Measurements from ENCODE around the gene PREX1. TPM values are rescaled to one million over a fixed set of nuclear protein-coding genes. Genes with fewer than 3 reads are reported as not detected.

Gene PREX1
- polyA plus RNA-seq, 1 of the 3 experiments (the other 2 are of a cell fraction) = 5.3 TPM

DNA sequence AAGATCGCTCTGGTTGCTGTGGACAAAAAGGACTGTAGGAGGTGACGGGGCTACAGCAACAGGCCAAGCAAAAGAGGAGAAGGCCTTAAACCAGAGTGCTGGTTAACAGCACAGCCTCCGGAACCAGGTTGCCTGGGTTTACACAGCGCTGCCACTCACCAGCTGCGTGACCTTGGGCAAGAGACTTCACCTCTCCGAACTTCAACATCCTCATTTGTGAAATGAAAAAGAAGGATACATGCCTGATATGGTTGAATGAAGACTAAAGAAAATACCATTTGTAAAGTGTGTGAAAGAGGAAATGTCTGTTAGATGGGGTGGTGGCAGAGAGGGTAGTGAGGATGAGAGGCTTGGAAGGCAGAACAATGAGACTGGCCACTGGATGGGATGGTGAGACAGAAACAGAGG is 44.9 kb downstream of the PREX1 start:
- Histone ChIP-seq H3K79me2 (ENCODE audit: insufficient read depth) (no peaks in the 10 kb centered on the region), H3K4me2 (no peak overlapping the region), H3K4me1 (ENCODE audit: control insufficient read depth in 1 of 2, insufficient read depth in 2 of 2, low read depth in 1 of 2, low read length in 1 of 2) (peaks cover 0 to 21% of the 10 kb centered on the region in 2 experiments; a peak in 1 of 4 replicates), H3F3A (replicated peaks; ENCODE audit: insufficient read depth) (no peaks in the 10 kb centered on the region), H3K9me3 (no peaks in the 10 kb centered on the region), H2AFZ (ENCODE audit: low read depth) (no peak overlapping the region), H3K36me3 (replicated peaks in 1 of 2; ENCODE audit: control insufficient read depth in 1 of 2, insufficient read depth in 2 of 2, low read length in 1 of 2) (no peaks in the 10 kb centered on the region), H3K9me2 (no peaks in the 10 kb centered on the region), H3K9ac (no peak overlapping the region), H3K27me3 (ENCODE audit: insufficient read depth) (no peaks in the 10 kb centered on the region), H3K4me3 (ENCODE audit: low read depth in 2 of 2, low read length in 1 of 2) (no peak overlapping the region), H4K20me1 (ENCODE audit: insufficient read depth) (no peaks in the 10 kb centered on the region), H3K27ac (ENCODE audit: low read depth in 2 of 2, low read length in 1 of 2) (no peak overlapping the region)
- ChIA-PET CTCF (no interaction called here), POLR2A (no interaction called here)
- no peak for TF ChIP-seq RXRA (IDR thresholded peaks at IDR 0.05; ENCODE audit: borderline replicate concordance, low read depth)
- TF ChIP-seq FOXJ3 (CRISPR knock-in tag; IDR thresholded peaks at IDR 0.05) = no peak
- no peak for TF ChIP-seq EZH2phosphoT487 (IDR thresholded peaks at IDR 0.05; ENCODE audit: borderline replicate concordance, low read depth)
- TF ChIP-seq TCF12 (IDR thresholded peaks at IDR 0.05) = no peak
- TF ChIP-seq NRF1 (IDR thresholded peaks at IDR 0.05; ENCODE audit: low read depth, low read length) = no peak
- no peak for TF ChIP-seq FOSL2 (IDR thresholded peaks at IDR 0.05; ENCODE audit: borderline replicate concordance, low read depth)
- TF ChIP-seq MXI1 (IDR thresholded peaks at IDR 0.05; ENCODE audit: low read depth, low read length) = no peak
- TF ChIP-seq EP300 (IDR thresholded peaks at IDR 0.05; ENCODE audit: borderline replicate concordance in 1 of 2, low read depth in 1 of 2, low read length in 1 of 2) = no peak
- no peak for TF ChIP-seq RCOR1 (IDR thresholded peaks at IDR 0.05; ENCODE audit: low read length)
- TF ChIP-seq ELF1 (IDR thresholded peaks at IDR 0.05) = no peak
- WGBS (ENCODE audit: low lambda C conversion rate) = 86% methylated on average over 6 of the region's 6 CpGs
- DNase-seq = no peak

DNA sequence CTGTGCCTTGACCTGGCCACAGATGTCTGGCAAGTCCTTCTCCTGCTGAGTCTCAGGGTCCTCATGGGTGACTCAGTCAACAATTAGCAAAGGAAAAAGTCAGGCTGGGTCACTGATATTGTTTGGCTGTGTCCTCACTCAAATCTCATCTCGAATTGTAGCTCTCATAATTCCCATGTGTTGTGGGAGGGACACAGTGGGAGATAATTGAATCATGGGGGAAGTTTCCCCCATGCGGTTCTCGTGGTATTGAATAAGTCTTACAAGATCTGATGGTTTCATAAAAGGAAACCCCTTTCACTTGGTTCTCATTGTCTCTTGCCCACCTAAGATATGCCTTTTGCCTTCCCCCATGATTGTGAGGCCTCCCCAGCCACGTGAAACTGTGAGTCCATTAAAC is 45.7 kb downstream of the PREX1 start:
- no peak overlapping the region for H3K27ac ChIP-seq (ENCODE audit: low read depth in 2 of 2, low read length in 1 of 2)
- POLR2A ChIA-PET = no interaction called here
- no peaks in the 10 kb centered on the region for H4K20me1 ChIP-seq (ENCODE audit: insufficient read depth)
- CTCF ChIA-PET = interaction anchor here (1.1 kb wide), 1 partner anchor 8 kb away, joined by 3 read pairs; no protein-coding TSS in a partner anchor
- no peak for DNase-seq
- 56% methylated on average over 4 of the region's 4 CpGs for WGBS (ENCODE audit: low lambda C conversion rate)
- no peak overlapping the region for H3K9ac ChIP-seq
- H3F3A ChIP-seq (replicated peaks; ENCODE audit: insufficient read depth) = no peaks in the 10 kb centered on the region
- peaks cover 0 to 15% of the 10 kb centered on the region in 2 experiments; a peak in 1 of 4 replicates for H3K4me1 ChIP-seq (ENCODE audit: control insufficient read depth in 1 of 2, insufficient read depth in 2 of 2, low read depth in 1 of 2, low read length in 1 of 2)
- H2AFZ ChIP-seq (ENCODE audit: low read depth) = no peak overlapping the region
- H3K36me3 ChIP-seq (replicated peaks in 1 of 2; ENCODE audit: control insufficient read depth in 1 of 2, insufficient read depth in 2 of 2, low read length in 1 of 2) = no peaks in the 10 kb centered on the region
- no peaks in the 10 kb centered on the region for H3K9me2 ChIP-seq
- TF ChIP-seq, protein P1, sequence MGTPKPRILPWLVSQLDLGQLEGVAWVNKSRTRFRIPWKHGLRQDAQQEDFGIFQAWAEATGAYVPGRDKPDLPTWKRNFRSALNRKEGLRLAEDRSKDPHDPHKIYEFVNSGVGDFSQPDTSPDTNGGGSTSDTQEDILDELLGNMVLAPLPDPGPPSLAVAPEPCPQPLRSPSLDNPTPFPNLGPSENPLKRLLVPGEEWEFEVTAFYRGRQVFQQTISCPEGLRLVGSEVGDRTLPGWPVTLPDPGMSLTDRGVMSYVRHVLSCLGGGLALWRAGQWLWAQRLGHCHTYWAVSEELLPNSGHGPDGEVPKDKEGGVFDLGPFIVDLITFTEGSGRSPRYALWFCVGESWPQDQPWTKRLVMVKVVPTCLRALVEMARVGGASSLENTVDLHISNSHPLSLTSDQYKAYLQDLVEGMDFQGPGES (IDR thresholded peaks at IDR 0.05; ENCODE audit: low read depth, low read length) = no peak
- TF ChIP-seq MXI1 (IDR thresholded peaks at IDR 0.05; ENCODE audit: low read depth, low read length) = no peak
- TF ChIP-seq NFIC (IDR thresholded peaks at IDR 0.05; ENCODE audit: borderline replicate concordance) = no peak
- TF ChIP-seq MEF2A (IDR thresholded peaks at IDR 0.05; ENCODE audit: borderline replicate concordance, low read depth) = no peak
- H3K4me3 ChIP-seq (ENCODE audit: low read depth in 2 of 2, low read length in 1 of 2) = no peak overlapping the region
- no peaks in the 10 kb centered on the region for H3K79me2 ChIP-seq (ENCODE audit: insufficient read depth)
- H3K9me3 ChIP-seq = no peaks in the 10 kb centered on the region
- no peaks in the 10 kb centered on the region for H3K27me3 ChIP-seq (ENCODE audit: insufficient read depth)
- no peak overlapping the region for H3K4me2 ChIP-seq
